Suprapubic skin (tissue), 4 donors: ENCODE results near the gene C1orf216. TPM values are rescaled to one million over a fixed set of nuclear protein-coding genes. Genes with fewer than 3 reads are reported as not detected.

ENCODE experiments used
- DNase-seq, 2 donors: peaks; one replicate each; pipeline ENCODE4 v3.0.0-alpha.2; 2019; ENCODE audit warnings: low spot score in 2 of 2
- H3K27ac ChIP-seq: fragments of 200-600 bp; sonication (generic); one replicate; pipeline ENCODE4 v1.5.1; 2019
- H3K27me3 ChIP-seq: fragments of 200-600 bp; sonication (generic); one replicate; pipeline ENCODE4 v1.5.1; 2019
- H3K36me3 ChIP-seq: fragments of 200-600 bp; sonication (generic); one replicate; pipeline ENCODE4 v1.5.1; 2019
- H3K4me1 ChIP-seq: fragments of 200-600 bp; sonication (generic); one replicate; pipeline ENCODE4 v1.5.1; 2019
- H3K4me3 ChIP-seq: fragments of 200-600 bp; sonication (generic); one replicate; pipeline ENCODE4 v1.5.1; 2019; ENCODE audit warnings: mild to moderate bottlenecking
- H3K9me3 ChIP-seq: fragments of 200-600 bp; sonication (generic); one replicate; pipeline ENCODE4 v1.5.1; 2019
- EP300 ChIP-seq: sonication (generic); formaldehyde crosslinking; IDR thresholded peaks from one replicate; pipeline ENCODE4 v1.6.1; 2017; ENCODE audit warnings: antibody characterized with exemption
- POLR2A ChIP-seq, 2 donors: fragments of 450-650 bp; IDR thresholded peaks; one replicate each; pipeline ENCODE4 v1.6.1; 2017; ENCODE audit warnings: antibody characterized with exemption in 2 of 2, mild to moderate bottlenecking in 2 of 2, moderate library complexity in 2 of 2
- POLR2AphosphoS5 ChIP-seq, 3 donors: sonication (generic); formaldehyde crosslinking; IDR thresholded peaks; one replicate each; pipeline ENCODE4 v1.6.1; 2017; ENCODE audit warnings: antibody characterized with exemption in 3 of 3
- WGBS: methylation state at CpG from one replicate; pipeline ENCODE4 v1.1.5; 2018; 5-methylcytosine and 5-hydroxymethylcytosine counted together
- total RNA-seq, 4 donors: library from RNA; depleted of rRNA; stranded (reverse); fragments of >200 nt; gene quantifications; one replicate each; pipeline ENCODE4 v1.1.0, GENCODE V29; 2016
- TF ChIP-seq, protein P1 (sequence below), 2 donors: fragments of 200-600 bp in 1 of 2; fragments of 450-650 bp in 1 of 2; sonication (generic) in 1 of 2; IDR thresholded peaks; one replicate each; pipeline ENCODE4 v1.5.1; 2016 to 2019; ENCODE audit warnings: antibody characterized with exemption in 2 of 2, mild to moderate bottlenecking in 1 of 2, moderate library complexity in 1 of 2

C1orf216 gene, protein sequence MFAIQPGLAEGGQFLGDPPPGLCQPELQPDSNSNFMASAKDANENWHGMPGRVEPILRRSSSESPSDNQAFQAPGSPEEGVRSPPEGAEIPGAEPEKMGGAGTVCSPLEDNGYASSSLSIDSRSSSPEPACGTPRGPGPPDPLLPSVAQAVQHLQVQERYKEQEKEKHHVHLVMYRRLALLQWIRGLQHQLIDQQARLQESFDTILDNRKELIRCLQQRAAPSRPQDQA
- total RNA-seq = 10 to 100 TPM in 1 of 4 donors, 1 to 10 TPM in 3; 8.9 to 11.8 (median 9.5) TPM

DNA sequence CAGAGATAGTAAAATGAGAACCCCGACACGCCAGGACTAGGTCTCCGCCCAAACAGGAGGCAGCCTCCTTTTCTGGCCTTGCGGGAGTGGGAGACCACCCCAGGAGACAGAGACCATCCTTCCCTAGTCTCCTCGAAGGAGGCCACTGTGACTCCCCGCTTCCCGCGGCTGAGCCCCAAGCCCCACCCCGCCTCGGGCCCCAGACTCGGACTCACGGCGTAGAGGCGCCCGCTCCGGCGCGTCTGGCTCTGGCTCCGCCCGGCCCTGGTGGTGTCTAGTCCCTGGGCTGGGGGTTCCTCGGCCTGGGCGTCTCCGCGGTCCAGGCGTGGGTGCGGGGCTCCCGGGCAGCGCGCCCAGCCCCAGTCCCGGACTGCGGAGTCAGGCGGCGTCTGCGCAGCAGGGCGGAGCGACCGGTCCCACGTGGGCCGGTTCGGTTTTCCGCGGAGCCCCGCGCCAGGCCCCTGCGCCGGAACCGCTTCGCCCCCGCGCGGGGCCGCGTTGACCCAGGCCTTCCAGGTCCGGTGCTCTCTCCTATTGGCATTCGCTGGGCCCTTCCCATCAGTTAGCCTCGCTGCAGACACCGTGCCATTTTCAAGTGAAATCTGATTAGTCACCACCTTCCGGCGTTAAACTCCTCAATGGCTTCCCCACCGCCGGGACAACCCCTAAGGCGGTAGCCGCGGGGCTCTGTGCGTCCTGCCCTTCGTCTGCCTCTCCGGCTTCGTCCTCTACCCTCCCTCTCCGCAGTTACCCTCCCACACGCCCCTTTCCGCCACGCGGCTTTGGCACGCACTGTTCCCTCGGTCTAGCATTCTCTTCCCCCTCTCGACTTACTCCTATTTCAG lies at the start of gene C1orf216:
Gene C1orf216, minus strand, starts transcription at position 393 of the 845 bp plus-strand sequence. CDS start 2,563 bp downstream, outside the sequence.
- TF ChIP-seq, protein P1, sequence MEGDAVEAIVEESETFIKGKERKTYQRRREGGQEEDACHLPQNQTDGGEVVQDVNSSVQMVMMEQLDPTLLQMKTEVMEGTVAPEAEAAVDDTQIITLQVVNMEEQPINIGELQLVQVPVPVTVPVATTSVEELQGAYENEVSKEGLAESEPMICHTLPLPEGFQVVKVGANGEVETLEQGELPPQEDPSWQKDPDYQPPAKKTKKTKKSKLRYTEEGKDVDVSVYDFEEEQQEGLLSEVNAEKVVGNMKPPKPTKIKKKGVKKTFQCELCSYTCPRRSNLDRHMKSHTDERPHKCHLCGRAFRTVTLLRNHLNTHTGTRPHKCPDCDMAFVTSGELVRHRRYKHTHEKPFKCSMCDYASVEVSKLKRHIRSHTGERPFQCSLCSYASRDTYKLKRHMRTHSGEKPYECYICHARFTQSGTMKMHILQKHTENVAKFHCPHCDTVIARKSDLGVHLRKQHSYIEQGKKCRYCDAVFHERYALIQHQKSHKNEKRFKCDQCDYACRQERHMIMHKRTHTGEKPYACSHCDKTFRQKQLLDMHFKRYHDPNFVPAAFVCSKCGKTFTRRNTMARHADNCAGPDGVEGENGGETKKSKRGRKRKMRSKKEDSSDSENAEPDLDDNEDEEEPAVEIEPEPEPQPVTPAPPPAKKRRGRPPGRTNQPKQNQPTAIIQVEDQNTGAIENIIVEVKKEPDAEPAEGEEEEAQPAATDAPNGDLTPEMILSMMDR (IDR thresholded peaks at IDR 0.05) = no peak
- peak in 1 of 2 donors; percentile 20 for TF ChIP-seq POLR2A (IDR thresholded peaks at IDR 0.05)

DNA sequence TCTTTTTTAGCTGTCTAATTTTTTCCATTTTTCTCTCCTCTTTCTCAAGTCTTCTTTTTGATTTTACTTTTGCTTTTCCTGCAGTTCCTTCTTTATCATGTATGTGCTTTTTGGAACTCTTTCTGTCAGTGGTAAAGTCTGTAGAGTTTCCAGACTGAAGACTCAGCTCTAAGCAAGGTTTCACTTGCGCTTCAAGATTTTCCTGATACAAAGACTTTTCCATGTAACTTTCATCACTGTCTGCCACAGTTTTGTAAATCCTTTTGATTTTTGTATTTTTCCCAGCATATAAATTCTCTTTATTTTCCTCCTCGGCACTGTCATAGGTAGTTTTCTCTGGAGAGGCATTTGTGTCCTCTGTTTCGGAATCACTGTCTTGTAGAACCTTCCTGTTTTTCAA lies 45.6 kb upstream of the C1orf216 start:
- TF ChIP-seq POLR2A (IDR thresholded peaks at IDR 0.05) = no peak
- WGBS = 87% methylated on average over 3 of the region's 3 CpGs
- no peak for DNase-seq
- Histone ChIP-seq H3K27ac (no peak overlapping the region), H3K4me1 (peaks cover 9% of the 10 kb centered on the region), H3K4me3 (no peak overlapping the region), H3K27me3 (no peaks in the 10 kb centered on the region), H3K9me3 (no peaks in the 10 kb centered on the region), H3K36me3 (no peaks in the 10 kb centered on the region)

More for the DNA sequence above, at the start of gene C1orf216:
- H3K4me3 ChIP-seq = peak within 1 kb of the TSS; percentile 83
- peaks cover 4% of the 10 kb centered on the region for H3K36me3 ChIP-seq
- WGBS = 0% methylated on average over 25 of the region's 76 CpGs
- no peaks in the 10 kb centered on the region for H3K27me3 ChIP-seq
- peaks cover 40% of the 10 kb centered on the region for H3K4me1 ChIP-seq
- H3K9me3 ChIP-seq = no peaks in the 10 kb centered on the region
- H3K27ac ChIP-seq = peak within 1 kb of the TSS; percentile 81
- DNase-seq = peak; percentile 76 to 81

DNA sequence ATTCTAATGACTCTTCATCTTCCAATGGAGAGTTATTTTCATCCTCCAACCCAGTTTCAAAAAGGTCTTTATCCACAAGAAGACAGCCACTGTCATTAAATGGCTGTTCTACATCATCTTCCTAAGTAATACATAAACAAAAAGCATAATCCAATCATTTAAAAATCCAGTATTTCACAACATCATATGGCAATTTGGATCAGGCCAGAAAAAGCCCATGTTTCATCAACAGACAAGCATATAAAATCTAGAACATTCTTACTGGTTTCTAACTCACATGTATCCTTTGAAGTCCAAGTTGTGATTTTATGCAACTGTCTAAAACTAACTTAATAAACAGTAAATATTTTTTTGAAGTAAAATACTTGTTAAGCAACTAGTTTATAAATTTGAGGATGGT lies 44.5 kb upstream of the C1orf216 start:
- TF ChIP-seq POLR2AphosphoS5 (IDR thresholded peaks at IDR 0.05) = no peak
- TF ChIP-seq, protein P1 (IDR thresholded peaks at IDR 0.05) = no peak
- Histone ChIP-seq H3K4me1 (no peaks in the 10 kb centered on the region), H3K9me3 (no peaks in the 10 kb centered on the region), H3K36me3 (no peaks in the 10 kb centered on the region), H3K27me3 (no peaks in the 10 kb centered on the region), H3K4me3 (no peak overlapping the region), H3K27ac (no peak overlapping the region)
- DNase-seq = no peak

DNA sequence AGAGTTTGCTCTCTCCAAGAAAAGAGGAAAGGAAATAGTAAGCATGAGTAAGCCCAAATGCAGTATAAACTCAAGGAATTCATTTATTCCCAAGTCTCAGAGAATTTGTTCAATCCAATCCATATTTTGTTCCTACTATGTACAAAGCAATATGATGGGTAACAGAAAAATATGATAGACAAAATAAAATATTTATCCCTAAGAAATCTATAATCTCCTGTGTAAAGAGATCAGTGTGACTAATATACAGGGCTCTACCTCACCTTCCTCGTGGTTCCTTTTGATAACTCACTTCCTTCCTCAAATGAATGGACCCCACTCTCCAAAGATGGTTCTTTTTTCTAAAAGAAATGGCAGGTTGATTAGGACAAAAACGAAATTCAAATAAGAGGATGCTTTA lies 43.5 kb upstream of the C1orf216 start:
- no peak for DNase-seq
- 68% methylated on average over 2 of the region's 2 CpGs for WGBS
- H3K9me3 ChIP-seq = no peaks in the 10 kb centered on the region
- no peaks in the 10 kb centered on the region for H3K27me3 ChIP-seq
- H3K36me3 ChIP-seq = no peaks in the 10 kb centered on the region
- H3K4me1 ChIP-seq = no peaks in the 10 kb centered on the region
- no peak overlapping the region for H3K27ac ChIP-seq
- TF ChIP-seq, protein P1 (IDR thresholded peaks at IDR 0.05) = no peak
- TF ChIP-seq POLR2A (IDR thresholded peaks at IDR 0.05) = no peak
- TF ChIP-seq EP300 = no peak
- no peak for TF ChIP-seq POLR2AphosphoS5 (IDR thresholded peaks at IDR 0.05)
- no peak overlapping the region for H3K4me3 ChIP-seq

DNA sequence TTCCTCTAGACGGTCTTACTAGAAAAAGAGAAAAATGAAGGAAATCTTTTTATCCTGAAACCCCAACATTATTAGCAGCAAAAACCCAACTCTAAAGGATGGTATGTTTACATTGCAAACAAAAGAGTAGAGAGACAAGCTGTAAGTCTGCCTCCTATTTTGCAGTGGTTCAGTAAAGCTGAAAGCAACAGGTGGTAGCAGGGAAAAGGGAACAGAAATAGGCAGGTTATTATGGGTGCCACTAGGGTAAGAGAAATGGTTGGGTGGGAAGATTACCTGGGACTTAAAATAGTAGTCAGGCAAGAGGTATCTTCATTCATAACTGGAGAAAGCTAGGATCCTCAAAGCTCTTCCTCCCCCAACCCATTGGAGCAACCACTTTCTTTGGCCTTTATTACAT lies 37.4 kb upstream of the C1orf216 start:
- Histone ChIP-seq H3K9me3 (no peaks in the 10 kb centered on the region), H3K27me3 (no peaks in the 10 kb centered on the region), H3K36me3 (no peaks in the 10 kb centered on the region), H3K4me1 (no peaks in the 10 kb centered on the region), H3K4me3 (no peak overlapping the region), H3K27ac (no peak overlapping the region)
- TF ChIP-seq, protein P1 (IDR thresholded peaks at IDR 0.05) = no peak
- no peak for TF ChIP-seq EP300
- no peak for TF ChIP-seq POLR2AphosphoS5 (IDR thresholded peaks at IDR 0.05)
- no peak for TF ChIP-seq POLR2A (IDR thresholded peaks at IDR 0.05)
- 88% methylated on average over 1 of the region's 1 CpG for WGBS
- no peak for DNase-seq
